NCI-H1436 treated with DMSO at 0.1 percent for 48 hours (cell line): ENCODE measurements around the gene KRTAP10-5.

Source experiments
- DNase-seq: peaks from one replicate; lab custom pipeline; 2025; lab: John Stamatoyannopoulos, UW

The KRTAP10-5 gene

DNA sequence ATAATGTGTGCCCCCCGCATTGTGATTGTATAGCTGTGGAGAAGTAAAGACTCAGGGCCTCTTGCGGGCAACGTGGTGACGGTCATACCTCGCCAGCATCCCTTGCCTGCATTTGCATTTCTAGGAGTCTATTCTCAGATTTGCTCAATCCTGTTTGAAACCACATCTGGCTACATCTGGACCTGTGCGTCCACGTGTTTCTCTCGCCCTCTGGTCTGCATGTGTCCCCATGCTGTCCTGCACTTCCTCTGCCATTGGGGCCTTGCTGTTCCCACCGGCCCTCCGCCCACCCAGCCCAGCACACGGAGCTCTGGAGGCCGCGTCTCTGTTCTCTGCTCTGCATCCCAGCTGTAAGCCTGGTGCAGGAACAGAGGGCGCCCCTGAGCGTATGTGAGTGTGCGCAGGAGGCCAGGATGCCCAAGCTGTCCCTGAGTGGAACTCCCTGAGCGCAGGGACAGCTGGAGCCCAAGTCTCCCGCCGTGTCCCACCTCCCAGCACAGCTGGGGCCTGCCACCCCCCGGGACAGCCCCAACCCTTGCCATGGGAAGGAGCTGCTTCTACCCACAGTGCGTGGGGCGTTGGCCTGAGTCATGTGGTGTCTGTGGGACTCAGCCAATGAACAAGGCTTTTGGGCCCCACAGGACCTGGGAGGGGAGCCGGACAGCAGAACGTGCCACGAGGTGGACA lies 30.7 kb downstream of the KRTAP10-5 start:
- no peak for DNase-seq

DNA sequence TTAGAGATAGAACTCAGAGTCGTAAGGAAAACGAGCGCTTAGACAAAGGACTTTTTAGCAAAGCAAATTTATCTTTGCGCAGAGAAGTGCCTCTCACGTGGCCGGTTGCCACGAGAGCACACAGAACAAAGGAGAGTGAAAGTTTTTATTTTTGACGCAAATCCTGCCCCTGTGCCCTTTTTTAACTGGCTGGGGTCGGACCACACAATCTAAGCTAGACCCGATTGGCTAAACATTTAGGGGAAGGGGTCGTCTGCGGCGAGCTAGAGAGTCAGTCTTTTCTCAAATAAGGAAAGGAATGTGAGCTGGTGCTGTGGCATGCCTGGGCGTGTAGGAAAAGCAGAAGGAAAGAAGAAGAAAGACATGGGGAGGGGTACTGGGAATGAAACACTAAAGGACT lies 31.5 kb downstream of the KRTAP10-5 start:
- no peak for DNase-seq

DNA sequence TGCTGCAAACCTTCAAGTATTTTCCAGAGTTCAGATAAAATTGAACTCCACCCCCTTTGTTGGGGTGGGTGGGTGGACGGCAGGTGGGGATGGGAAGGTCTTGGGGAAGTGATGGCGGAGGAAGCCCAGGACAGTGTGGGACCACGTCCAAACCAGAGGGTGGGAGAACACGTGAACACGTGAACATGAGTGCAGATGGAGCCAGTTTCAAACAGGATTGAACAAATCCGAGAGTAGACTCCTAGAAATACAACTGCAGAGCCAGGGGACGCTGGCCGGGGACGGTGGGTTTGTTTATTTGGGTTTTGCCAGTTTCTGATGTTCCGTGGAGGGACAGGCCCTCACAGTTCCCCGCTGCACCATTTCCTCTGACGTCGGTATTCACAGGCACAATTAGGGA lies 32.0 kb downstream of the KRTAP10-5 start:
- DNase-seq: no peak

DNA sequence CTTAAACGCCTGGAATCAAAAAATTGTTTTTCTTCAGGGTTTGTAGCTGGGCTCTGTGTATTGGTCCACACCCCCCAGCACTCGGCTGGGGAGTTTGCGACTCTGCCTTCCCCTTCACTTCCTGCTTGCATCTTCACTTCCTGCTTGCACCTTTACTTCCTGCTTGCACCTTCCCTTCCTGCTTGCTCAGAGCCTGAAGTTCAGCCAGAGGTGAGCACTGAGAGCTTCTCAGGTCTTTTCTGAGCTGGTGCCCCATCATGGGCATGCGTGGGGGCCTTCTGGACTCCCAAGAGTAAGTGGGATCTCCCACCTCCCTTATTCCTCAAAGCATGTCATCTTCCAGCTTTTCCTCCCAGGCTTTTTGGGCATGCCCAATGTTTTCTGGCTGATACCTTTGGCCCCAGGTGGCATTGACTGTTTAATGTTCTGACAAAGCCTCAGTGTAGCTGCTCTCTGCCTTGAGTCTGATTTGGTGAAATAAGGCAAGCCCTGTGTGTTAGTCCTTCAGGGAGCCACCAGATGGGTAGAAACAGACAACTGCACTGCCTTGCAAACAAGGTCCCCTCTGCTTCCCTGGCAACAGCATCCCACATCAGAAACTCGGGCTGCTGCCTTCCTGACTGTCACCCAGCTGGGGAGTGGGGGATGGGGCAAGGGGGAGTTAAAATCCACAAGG lies 32.6 kb downstream of the KRTAP10-5 start:
- DNase-seq: no peak

DNA sequence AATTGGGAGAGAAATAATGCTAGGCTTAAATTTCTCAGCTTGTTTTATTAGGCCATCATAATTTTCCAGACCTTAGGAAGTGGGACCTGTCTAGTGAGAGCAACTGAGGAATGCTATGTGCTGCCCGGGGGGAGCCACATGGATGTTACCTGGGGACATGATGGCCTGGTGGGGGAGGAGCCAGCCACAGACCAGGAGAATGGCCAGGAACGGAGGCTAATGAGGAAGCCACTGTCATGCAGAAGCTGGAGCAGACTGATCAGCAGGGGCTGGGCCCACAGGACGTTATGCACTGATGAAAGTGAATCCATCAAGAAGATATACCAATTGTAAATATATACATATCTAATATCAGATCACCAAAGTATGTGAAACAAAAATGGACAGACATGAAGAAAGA lies 35.8 kb downstream of the KRTAP10-5 start:
- DNase-seq: no peak

DNA sequence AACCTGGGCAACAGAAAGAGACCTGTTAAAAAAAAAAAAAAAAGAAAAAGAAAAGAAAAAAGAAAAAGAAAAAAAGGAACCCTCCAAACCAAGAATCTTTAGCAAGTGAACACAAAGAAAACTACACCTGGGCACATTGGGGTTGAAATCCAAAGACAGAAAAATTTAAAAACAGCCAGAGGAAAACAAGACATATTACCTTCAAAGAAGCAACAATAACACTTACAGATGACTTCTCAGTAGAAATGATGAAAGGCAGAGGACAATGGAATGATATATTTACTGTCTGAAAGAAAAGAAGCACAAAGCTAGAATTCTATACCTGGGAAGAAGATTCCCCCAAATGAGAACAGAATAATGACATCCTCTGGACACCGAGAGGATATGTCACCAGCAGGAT lies 37.7 kb downstream of the KRTAP10-5 start:
- no peak for DNase-seq

DNA sequence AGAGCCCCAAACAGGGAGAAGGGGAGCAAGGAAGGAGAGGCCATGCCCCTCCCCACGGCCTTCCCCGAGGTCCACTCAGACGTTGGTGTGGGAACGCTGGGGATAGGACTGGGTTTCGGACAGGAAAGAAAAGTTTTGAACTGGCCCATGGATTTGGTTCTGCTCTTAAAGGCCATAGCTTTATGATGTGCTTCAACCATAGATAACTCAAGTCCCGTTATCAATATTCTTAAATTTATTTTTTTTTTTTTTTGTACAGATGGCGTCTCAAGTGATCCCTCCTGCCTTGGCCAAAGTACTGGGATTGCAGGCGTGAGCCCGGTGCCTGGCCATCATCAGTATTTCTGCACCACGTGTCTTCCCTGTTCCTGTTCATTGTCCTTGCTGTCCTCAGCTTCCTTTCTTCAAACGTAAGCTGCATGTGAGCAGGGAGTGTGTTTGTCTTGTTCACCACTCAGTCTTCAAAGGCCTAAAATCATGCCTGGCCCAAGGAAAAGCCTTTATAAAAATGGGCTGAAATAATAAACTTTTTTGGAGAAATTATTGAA lies 39.6 kb downstream of the KRTAP10-5 start:
- no peak for DNase-seq

DNA sequence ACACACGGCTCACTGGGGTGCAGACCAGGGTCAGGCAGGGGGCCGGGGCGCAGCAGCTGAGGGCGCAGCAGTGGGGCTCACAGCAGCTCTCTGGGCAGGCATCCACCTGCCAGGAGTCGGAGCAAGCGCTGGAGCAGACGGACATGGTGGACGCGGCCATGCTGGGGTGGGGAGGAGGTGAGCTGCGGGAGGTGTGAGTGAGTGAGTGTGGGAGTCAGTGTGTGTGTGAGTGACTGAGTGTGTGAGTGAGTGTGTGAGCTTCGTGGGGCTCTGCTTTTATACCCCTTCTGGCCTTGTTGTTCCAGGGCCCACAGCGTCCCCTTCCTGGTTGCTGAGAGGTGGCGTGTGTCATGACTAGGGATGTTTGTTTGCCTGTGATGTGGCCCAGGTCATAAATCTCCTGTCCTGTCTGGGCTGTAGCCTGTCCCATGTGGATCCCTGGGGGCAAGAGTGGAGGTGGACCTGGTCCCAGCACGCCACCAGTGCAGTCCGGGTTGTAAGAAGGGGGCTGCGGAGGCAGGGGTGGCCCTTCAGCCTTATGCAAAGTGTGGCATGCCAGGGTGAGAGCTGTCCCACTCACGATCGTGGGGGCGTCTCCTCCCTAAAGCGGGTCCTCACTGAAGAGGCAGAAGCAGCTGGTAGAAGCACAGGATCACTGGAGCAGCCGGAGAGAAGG lies 40.3 kb downstream of the KRTAP10-5 start, which contains the start of gene KRTAP10-1:
KRTAP10-1 (minus strand) TSS at position 205 of the 676 bp plus-strand sequence; CDS start at position 160, 45 bp downstream.
- no peak for DNase-seq

DNA sequence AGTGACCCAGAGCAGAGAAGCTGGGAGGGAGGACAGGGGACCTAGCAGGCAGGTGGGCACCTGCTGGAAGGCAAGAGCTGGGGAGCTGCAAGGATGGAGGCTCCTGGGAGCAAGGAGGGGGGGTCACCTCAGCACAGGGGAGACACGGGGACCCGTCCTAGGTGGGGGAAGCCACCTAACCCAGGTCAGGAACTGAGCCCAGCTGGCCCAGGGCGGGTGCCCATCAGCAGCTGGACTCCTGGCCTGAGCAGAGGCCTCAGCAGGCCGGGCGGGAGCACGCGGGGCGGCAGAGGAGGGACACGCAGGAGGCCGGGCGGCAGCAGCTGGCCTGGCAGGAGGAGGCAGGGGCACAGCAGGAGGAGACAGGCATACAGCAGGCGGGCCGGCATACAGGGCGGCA lies 41.4 kb downstream of the KRTAP10-5 start:
- no peak for DNase-seq

DNA sequence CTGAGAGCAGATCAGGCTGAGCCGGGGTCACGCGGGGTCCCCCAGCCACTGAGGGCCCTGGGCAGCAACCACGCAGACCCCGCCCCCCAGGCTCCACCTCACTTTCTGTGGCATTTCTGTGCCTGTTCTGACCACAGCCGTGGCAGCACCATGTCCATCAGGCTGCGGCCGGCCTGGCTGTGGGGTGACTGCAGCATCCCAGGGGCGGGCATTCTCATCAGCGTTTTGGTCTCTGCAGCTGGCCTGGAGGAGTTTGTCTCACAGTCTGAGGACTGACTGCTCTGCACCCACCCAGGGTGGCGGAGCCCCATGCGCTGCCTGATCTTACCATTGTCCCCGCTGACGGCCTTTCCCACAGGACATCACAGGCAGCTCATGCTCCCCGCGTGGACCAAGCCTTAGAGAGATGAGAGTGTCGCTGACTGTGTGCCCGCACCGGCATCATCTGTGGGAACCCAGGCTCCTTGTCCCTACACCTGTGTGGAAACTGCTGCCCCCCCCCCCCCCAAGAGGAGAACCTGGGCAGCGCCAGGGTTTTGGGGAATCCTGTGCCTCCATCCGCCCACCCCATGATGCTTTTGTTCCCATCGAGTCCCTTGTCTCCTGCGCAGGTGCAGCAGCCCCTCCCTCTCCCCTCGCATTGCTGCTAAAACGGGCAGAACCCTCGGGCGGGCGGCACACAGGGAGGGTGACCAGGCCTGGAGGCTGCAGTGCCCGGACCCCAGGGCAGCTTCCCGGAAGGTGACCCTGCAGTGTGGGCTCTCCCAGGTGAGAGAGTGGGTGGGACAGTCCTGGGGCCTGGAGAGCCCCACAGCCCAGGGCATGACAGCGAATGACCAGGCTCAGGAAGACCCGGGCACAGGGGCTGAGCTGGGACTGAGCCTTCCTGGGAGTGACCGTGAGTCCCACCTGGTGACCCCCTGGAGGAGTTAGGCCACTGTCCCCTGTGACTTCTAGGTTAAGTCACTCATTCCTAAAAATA lies 42.2 kb downstream of the KRTAP10-5 start:
- no peak for DNase-seq

DNA sequence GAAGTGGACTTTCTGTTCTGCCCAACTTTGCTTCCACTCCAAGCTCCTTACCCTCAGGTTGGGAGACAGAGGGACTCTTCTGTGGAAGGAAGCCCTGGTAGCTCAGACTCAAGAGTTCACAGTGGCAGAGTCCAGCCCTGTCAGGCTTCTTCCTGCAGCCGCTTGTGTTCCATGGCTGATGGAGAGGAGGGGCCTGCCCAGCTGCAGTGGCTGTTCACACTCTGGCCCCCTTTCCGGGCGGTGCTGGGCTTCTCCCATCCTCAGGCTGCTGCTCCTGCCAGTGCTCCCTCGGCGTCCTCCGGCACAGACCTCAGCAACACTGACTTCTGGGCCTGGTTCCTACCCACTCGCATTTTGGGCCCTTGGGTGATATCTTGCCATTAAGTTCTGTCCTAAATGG lies 44.4 kb downstream of the KRTAP10-5 start:
- DNase-seq: no peak

DNA sequence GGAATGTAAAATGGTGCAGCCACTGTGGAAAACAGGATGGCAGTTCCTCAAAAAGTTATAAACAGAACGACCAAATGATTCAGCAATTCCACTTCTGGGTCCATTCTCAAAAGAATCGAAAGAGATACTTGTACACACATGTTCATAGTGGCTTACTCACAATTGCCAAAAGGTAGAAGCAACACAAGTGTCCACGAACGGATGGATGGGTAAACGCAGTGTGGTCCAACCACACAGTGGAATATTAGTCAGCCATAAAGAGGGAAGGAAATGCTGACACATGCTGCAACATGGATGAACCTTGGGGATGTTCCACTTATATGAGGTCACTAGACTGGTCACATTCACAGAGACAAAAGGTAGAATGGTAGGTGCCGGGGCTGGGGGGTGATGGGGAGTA lies 45.7 kb downstream of the KRTAP10-5 start:
- no peak for DNase-seq

DNA sequence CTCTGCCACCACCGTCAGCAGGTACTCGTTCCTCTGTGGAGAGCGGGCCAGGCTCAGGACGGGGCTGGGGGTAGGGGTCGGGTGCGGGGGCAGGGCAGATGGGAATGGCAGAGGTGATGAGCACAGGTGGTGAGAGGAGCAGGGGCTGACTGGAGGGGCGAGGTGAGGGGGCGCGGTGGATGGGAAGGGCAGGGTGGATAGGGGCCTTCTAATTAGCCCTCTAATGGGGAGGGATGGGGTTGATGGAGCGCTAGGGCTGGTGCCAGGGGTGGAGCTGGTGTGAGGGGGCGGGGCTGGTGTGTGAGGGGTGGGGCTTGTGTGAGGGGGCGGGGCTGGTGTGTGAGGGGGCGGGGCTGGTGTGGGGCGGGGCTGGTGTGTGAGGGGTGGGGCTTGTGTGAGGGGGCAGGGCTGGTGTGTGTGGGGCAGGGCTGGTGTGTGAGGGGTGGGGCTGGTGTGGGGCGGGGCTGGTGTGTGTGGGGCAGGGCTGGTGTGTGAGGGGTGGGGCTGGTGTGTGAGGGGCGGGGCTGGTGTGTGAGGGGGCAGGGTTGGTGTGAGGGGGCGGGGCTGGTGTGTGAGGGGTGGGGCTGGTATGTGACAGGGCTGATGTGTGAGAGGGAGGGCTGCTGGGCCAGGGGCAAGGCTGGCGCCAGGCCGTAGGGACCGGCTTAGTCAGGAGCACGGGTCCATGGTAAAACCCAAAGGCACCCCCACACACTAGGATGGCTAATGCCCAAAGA lies 46.3 kb downstream of the KRTAP10-5 start:
- no peak for DNase-seq

DNA sequence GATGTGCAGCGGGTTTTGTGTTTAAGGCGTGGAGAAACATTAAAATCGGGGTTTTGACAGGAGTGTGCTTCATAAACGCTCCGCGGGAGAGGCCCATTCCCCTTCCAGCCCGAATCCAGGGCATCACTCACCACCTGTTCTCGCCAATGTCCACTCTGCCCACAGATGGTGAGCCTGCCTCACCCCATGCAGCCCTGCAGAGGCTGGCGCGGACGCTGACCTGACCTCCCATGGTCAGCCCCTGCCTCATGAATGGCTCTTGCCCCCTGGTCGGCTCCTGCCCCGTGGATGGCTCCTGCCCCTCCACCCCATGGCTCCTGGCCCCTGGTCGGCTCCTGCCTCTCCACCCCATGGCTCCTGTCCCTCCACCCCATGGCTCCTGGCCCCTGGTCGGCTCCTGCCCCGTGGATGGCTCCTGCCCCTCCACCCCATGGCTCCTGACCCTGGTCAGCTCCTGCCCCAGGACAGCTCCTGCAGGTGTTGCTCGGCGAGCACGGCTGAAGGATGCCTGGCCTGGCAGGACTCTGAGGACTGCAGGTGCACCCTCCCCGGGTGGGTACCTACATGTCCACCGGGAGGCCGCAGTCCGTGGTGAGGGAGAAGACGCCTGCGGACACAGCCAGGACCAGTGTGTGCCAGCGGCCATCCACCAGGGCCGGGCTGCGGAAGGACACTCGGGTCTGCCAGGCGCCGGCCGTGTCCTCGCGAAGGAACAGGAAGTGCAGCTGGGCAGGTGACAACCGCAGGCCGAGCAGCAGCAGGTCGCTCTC lies 47.1 kb downstream of the KRTAP10-5 start:
- no peak for DNase-seq

DNA sequence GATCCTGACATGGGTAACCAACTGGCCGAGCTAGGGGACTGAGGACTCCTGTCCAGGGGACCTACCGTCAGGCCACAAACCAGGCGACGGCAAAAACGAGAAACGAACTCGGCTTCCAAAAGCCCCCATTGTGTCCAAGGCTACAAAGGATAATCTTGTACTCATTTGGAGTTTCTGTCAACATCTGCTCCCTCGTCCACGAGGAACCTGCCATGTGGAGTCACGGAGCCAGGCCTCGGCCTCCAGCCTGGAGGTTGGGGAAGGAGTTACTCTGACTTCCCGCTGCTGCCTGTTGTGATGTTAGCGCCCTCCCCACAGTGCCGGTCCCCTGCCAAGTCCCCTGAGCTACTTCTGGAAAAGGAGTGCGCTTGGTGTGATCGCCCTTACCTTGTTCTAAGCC lies 47.7 kb downstream of the KRTAP10-5 start:
- DNase-seq: no peak

DNA sequence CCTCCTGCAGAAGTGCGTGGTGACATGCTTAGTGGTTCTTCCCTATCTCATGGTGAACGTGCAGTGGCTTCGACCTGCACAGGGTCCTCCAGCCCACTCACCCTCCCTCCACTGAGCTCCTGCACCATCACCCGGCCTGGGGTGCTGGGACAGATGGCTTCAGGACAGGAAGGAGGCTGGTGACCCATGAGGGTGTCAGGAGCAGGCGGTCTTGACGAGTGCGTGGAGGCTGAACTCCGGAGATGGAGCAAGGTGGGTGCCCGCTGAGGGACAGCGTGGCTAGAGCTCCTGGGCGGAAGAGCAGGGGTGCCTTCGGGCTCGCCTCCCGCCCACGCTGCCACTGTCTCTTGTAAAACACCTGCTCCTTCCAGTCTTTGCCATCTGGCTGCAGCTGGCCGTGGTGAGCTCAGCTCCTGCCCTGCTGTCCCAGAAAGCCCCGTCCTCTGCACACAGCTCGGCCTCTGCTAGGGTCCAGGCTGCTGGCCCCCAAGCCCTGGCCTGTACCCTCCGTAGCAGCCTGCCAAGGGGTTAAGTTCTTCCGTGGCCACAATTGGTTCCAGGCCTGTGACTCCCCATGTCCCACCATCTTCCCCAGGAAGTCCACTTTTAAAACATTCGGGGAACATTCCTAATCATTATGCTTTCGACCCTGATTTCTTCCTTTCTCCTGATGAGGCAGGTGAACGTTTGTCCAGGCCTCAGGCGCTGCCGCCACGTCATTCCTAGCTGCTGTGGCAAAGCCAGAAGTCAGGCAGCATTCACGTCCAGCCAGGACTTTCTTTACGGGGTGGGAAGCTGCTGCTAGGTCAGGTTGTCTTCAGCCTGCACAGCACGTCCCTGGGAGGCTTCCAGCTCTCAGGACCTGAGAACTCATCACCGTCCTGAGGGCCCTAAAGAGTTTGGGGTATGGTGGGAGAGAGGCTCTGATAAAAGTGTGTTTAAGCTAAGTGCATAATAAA lies 48.5 kb downstream of the KRTAP10-5 start:
- DNase-seq: no peak

DNA sequence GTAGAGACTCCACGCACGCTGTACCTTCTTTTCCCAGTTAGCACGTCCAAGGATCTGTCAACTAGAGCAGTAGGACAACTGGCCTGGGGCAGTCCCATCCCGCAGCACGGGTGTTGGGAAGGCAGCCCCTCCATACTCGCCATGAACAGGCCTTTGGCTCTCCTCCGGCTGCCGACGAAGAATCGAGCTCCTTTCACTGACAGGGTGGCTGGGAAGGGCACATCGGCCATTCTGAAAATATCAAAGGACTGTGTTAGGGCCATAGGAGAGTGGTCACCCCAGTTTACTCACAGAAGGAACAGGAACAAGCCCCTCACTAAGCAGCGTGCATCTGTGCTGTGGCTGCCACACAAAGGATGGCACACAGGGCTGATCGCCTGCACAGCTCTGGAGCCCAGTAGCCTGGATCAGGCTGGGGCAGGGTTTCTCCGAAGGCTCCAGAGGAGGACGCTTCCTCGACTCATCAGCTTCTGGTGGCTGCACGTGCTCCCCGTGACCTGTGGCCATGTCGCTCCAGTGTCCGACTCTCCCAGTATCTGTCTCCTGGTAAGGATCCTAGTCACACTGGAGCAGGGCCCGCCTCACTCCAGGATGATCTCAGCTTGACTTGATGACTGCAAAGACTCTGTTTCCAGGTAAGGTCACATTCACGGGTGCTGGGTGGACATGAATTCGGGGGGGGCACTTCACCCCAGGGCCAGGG lies 49.4 kb downstream of the KRTAP10-5 start:
- DNase-seq: no peak

DNA sequence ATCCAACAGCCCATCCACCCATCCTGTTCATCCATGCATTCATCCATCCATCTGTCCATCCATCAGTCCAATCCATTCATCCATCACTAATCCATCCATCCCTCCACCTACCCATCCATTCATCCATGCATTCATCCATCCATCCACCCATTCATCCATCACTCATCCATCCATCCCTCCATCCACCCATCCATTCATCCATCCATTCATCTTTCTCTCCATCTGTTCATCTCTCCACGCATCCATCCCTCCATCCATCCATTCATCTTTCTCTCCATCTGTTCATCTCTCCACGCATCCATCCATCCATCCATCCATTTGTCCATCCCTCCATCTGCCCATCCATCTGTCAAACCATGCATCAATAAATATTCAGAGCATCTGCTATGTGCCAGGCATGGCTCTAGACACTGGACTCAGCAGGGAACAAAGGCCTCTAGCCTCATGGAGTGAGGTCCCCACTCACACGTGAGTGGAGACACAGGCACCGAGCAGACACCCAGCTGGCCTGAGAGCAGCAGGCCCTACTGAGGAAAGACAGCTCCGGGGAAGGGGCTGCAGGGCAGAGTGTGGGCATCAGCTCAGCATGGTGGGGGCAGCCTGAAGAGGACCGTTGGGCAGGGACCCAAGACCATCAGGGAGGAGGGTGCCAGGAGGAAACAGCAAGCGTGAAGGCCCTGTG lies 50.0 kb downstream of the KRTAP10-5 start:
- no peak for DNase-seq
